ENCODE measurements around the gene PRRT2. TPM values are rescaled to one million over a fixed set of nuclear protein-coding genes. Genes with fewer than 3 reads are reported as not detected.

Gene PRRT2
- total RNA-seq, 2 experiments from 2014 or later, result 0.64 to 0.93 TPM

GRCh38 chr16:29849505-29849904 is 37.5 kb downstream of the PRRT2 start:
- Mint-ChIP-seq H3K4me1 (peaks cover 7% of the 10 kb centered on the region), H3K27ac (no peak overlapping the region), H3K36me3 (ENCODE audit: low read depth) (peaks cover 14% of the 10 kb centered on the region), H3K9me3 (ENCODE audit: low read depth) (no peaks in the 10 kb centered on the region), H3K4me3 (no peak overlapping the region), H3K27me3 (no peaks in the 10 kb centered on the region)
- ChIA-PET POLR2A (no interaction called here), CTCF (interaction anchor here (0.6 to 4.3 kb wide), 16 partner anchors 14 to 183 kb away, joined by 3 to 53 read pairs (median 6); partner anchors contain the start of genes CDIPT, MAZ, MVP and PAGR1)
- no peak for ATAC-seq
- no peak for DNase-seq
- intact Hi-C loops (cut with DNase I, micrococcal nuclease), result loop anchor here (2.0 to 5.0 kb wide), 4 partner anchors 48 to 157 kb away; partner anchors contain the start of gene SEZ6L2 (in 1 of the 2)

GRCh38 chr16:29850998-29851397 is 39.0 kb downstream of the PRRT2 start:
- no peak for ATAC-seq
- CTCF ChIA-PET, result interaction anchor here (0.6 to 0.8 kb wide), 4 partner anchors 23 to 50 kb away, joined by 3 to 5 read pairs (median 3); partner anchors contain the start of gene PAGR1
- no peak overlapping the region for H3K4me3 Mint-ChIP-seq

DNA sequence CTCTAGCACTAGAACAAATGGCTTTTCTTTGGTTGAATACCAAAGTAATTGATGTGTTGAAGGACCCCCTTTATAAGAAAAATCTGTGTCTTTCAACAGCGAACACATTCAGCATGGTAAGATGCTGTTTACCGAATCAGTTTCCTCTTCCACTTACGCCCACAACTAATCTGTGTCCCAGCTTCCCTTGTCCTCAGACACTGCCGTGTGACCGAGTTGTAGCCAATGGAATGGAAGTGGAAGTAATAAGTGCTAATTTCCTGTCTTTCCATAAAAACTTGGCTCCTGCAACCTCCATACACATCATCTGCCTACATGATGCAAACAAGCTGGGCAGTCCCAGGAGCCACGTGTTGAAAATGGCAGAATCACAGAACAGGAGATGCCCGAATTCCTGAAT is 40.7 kb downstream of the PRRT2 start:
- intact Hi-C loops (cut with DNase I, micrococcal nuclease), result no loop called here
- Mint-ChIP-seq H3K4me3 (no peak overlapping the region), H3K27me3 (no peaks in the 10 kb centered on the region), H3K36me3 (ENCODE audit: low read depth) (peaks cover 1% of the 10 kb centered on the region), H3K9me3 (ENCODE audit: low read depth) (no peaks in the 10 kb centered on the region), H3K27ac (no peak overlapping the region), H3K4me1 (peaks cover 4% of the 10 kb centered on the region)
- ChIA-PET CTCF (interaction anchor here (0.6 to 1.3 kb wide), 3 partner anchors 9 to 153 kb away, joined by 3 to 4 read pairs (median 3); no protein-coding TSS in a partner anchor), POLR2A (no interaction called here)
- ATAC-seq, result no peak
- DNase-seq, result no peak

More at GRCh38 chr16:29850998-29851397, 39.0 kb downstream of the PRRT2 start:
- Mint-ChIP-seq H3K36me3 (ENCODE audit: low read depth) (peaks cover 6% of the 10 kb centered on the region), H3K4me1 (peaks cover 7% of the 10 kb centered on the region), H3K9me3 (ENCODE audit: low read depth) (no peaks in the 10 kb centered on the region), H3K27me3 (no peaks in the 10 kb centered on the region), H3K27ac (no peak overlapping the region)
- intact Hi-C loops (cut with DNase I, micrococcal nuclease), result no loop called here
- DNase-seq, result no peak
- POLR2A ChIA-PET, result interaction anchor here (0.6 to 0.7 kb wide), 3 partner anchors 9 to 164 kb away, joined by 4 to 6 read pairs (median 5); no protein-coding TSS in a partner anchor

GRCh38 chr16:29854520-29855100 is 42.6 kb downstream of the PRRT2 start:
- intact Hi-C loops (cut with DNase I, micrococcal nuclease), result no loop called here
- H3K27me3 Mint-ChIP-seq, result no peaks in the 10 kb centered on the region
- peaks cover 2% of the 10 kb centered on the region for H3K4me1 Mint-ChIP-seq
- H3K36me3 Mint-ChIP-seq (ENCODE audit: low read depth), result peaks cover 6% of the 10 kb centered on the region
- POLR2A ChIA-PET, result no interaction called here
- DNase-seq (peak; percentile 27), ATAC-seq (peak; percentile 64)
- H3K4me3 Mint-ChIP-seq, result no peak overlapping the region
- CTCF ChIA-PET, result interaction anchor here (0.6 to 1.4 kb wide), 4 partner anchors 9 to 39 kb away, joined by 3 to 4 read pairs (median 3); no protein-coding TSS in a partner anchor
- no peaks in the 10 kb centered on the region for H3K9me3 Mint-ChIP-seq (ENCODE audit: low read depth)
- no peak overlapping the region for H3K27ac Mint-ChIP-seq

DNA sequence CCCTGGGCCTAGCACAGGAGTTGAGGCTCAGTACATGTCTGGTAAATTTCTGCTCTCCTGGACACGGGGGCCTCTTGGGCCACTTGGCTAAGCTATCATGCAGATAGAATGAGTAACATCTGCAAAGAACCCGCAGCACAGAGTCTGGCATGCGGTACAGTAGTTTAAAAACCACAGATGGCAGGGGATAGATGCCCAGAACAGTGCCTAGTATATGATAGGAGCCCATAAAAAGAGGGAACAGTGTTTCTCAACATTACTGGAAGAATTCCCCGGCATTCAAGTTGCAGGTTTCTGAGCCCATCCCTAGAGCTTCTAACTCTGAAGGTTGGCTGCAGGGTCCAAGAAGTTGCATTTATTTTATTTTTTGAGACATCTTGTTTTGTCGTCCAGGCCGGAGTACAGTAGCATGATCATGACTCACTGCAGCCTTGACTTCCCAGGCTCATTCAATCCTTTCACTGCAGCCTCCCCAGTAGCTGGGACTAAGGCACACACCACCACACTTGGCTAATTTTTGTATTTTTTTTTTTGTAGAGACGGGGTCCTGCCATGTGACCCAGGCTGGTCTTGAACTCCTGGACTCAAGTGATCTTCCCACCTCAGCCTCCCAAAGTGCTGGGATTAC is 45.3 kb downstream of the PRRT2 start:
- DNase-seq (no peak), ATAC-seq (no peak)
- intact Hi-C loops (cut with DNase I, micrococcal nuclease), result no loop called here
- Mint-ChIP-seq H3K9me3 (ENCODE audit: low read depth) (no peaks in the 10 kb centered on the region), H3K4me1 (peaks cover 18% of the 10 kb centered on the region), H3K36me3 (ENCODE audit: low read depth) (peaks cover 14% of the 10 kb centered on the region), H3K27me3 (no peaks in the 10 kb centered on the region), H3K4me3 (no peak overlapping the region), H3K27ac (no peak overlapping the region)
- POLR2A ChIA-PET, result interaction anchor here (0.6 kb wide), 1 partner anchor 35 kb away, joined by 6 read pairs; no protein-coding TSS in a partner anchor
- CTCF ChIA-PET, result interaction anchor here (3.5 kb wide), 1 partner anchor 9 kb away, joined by 15 read pairs; no protein-coding TSS in a partner anchor

GRCh38 chr16:29858149-29858849 is 46.3 kb downstream of the PRRT2 start:
- POLR2A ChIA-PET, result no interaction called here
- Mint-ChIP-seq H3K27me3 (no peaks in the 10 kb centered on the region), H3K27ac (no peak overlapping the region), H3K4me3 (no peak overlapping the region), H3K9me3 (ENCODE audit: low read depth) (no peaks in the 10 kb centered on the region), H3K4me1 (peaks cover 18% of the 10 kb centered on the region), H3K36me3 (ENCODE audit: low read depth) (peaks cover 16% of the 10 kb centered on the region)
- DNase-seq, result no peak
- intact Hi-C loops (cut with DNase I, micrococcal nuclease), result no loop called here
- no peak for ATAC-seq
- CTCF ChIA-PET, result interaction anchor here (0.7 to 3.5 kb wide), 3 partner anchors 10 to 16 kb away, joined by 3 to 15 read pairs (median 4); no protein-coding TSS in a partner anchor

GRCh38 chr16:29858974-29859373 is 47.0 kb downstream of the PRRT2 start:
- no peaks in the 10 kb centered on the region for H3K27me3 Mint-ChIP-seq
- H3K4me1 Mint-ChIP-seq, result peaks cover 18% of the 10 kb centered on the region
- ChIA-PET CTCF (interaction anchor here (0.7 to 3.5 kb wide), 2 partner anchors 11 to 205 kb away, joined by 3 to 15 read pairs; no protein-coding TSS in a partner anchor), POLR2A (no interaction called here)
- no peak overlapping the region for H3K4me3 Mint-ChIP-seq
- peaks cover 16% of the 10 kb centered on the region for H3K36me3 Mint-ChIP-seq (ENCODE audit: low read depth)
- intact Hi-C loops (cut with DNase I, micrococcal nuclease), result no loop called here
- DNase-seq (no peak), ATAC-seq (no peak)
- H3K9me3 Mint-ChIP-seq (ENCODE audit: low read depth), result no peaks in the 10 kb centered on the region
- no peak overlapping the region for H3K27ac Mint-ChIP-seq

GRCh38 chr16:29860218-29860617 is 48.2 kb downstream of the PRRT2 start:
- Mint-ChIP-seq H3K27ac (no peak overlapping the region), H3K9me3 (ENCODE audit: low read depth) (no peaks in the 10 kb centered on the region), H3K4me3 (no peak overlapping the region), H3K4me1 (peaks cover 18% of the 10 kb centered on the region), H3K27me3 (no peaks in the 10 kb centered on the region), H3K36me3 (ENCODE audit: low read depth) (peaks cover 16% of the 10 kb centered on the region)
- ChIA-PET CTCF (interaction anchor here (0.8 kb wide), 1 partner anchor 182 kb away, joined by 4 read pairs; no protein-coding TSS in a partner anchor), POLR2A (interaction anchor here (0.6 kb wide), 1 partner anchor 10 kb away, joined by 5 read pairs; no protein-coding TSS in a partner anchor)
- DNase-seq (no peak), ATAC-seq (no peak)
- intact Hi-C loops (cut with DNase I, micrococcal nuclease), result loop anchor here in 1 of 2 experiments (10.0 kb wide), 1 partner anchor 165 kb away; the partner anchor contains the start of gene C16orf92

- Mint-ChIP-seq H3K27ac (peak overlapping the region; percentile 93), H3K9me3 (ENCODE audit: low read depth) (no peaks in the 10 kb centered on the region), H3K4me3 (peak overlapping the region; percentile 90), H3K36me3 (ENCODE audit: low read depth) (peaks cover 16% of the 10 kb centered on the region), H3K4me1 (peaks cover 18% of the 10 kb centered on the region), H3K27me3 (no peaks in the 10 kb centered on the region)
- intact Hi-C loops (cut with DNase I, micrococcal nuclease), result loop anchor here (2.0 to 10.0 kb wide), 3 partner anchors 46 to 162 kb away; partner anchors contain the start of genes C16orf92 (in 1 of the 2) and PAGR1 (in 1 of the 2)
- DNase-seq (no peak), ATAC-seq (peak; percentile 1)
- POLR2A ChIA-PET, result interaction anchor here (0.5 to 1.5 kb wide), 3 partner anchors 15 to 66 kb away, joined by 3 to 4 read pairs (median 3); no protein-coding TSS in a partner anchor
- CTCF ChIA-PET, result interaction anchor here (2.2 to 2.6 kb wide), 2 partner anchors 14 to 55 kb away, joined by 8 to 9 read pairs; no protein-coding TSS in a partner anchor
Measured at GRCh38 chr16:29862383-29862883, 50.4 kb downstream of the PRRT2 start.

DNA sequence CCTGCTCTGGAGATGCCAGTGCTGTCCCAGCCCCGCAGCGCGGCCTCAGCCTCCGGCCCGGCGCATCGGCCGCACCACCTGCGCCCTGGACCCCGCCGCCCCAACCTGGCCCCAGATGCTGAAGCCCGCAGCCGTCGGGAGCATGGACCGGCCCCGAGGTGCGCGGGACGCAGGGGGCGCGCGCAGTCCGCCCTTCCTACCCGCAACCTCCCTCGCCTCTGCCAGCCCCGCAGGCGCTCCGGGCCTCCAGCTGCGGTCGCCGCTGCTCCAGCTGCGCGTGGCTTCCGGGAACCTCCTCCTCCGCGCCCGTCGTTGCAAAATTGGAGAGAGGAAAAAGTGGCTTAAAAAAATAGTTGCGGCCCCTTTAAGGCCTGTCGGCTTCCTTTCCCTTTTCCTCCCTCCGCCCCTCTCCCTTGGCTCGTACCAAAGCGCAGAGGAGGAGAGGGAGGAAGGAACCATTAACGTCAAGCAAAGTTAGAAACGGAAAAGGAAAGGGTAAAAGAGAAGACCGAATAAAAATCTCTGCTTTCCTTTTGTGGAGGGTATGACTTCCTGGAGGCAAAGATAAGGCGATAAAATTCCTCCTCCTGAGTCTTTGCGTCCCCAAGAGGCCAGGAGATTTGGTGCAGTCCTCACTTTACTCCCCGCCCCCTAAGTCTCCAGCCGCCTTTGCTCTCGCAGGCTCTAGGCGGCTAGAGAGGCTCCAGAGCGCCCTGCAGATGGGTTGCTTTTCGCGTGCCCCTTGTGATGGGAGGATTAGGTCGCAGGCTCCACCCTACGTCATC is 51.1 kb downstream of the PRRT2 start, which contains the start of gene CDIPT:
Gene CDIPT (minus strand): TSS at position 343 of the 785 bp plus-strand sequence. CDS start 369 bp downstream, outside the sequence.
- peak within 1 kb of the TSS; percentile 90 for H3K4me3 Mint-ChIP-seq

More for the DNA sequence above, 51.1 kb downstream of the PRRT2 start, which contains the start of gene CDIPT:
- DNase-seq (peak; percentile 96), ATAC-seq (peak; percentile 99)
- Mint-ChIP-seq H3K4me1 (peaks cover 18% of the 10 kb centered on the region), H3K9me3 (ENCODE audit: low read depth) (no peaks in the 10 kb centered on the region), H3K27ac (peak within 1 kb of the TSS; percentile 98), H3K27me3 (no peaks in the 10 kb centered on the region), H3K36me3 (ENCODE audit: low read depth) (peaks cover 16% of the 10 kb centered on the region)
- ChIA-PET CTCF (interaction anchor here (0.6 to 2.6 kb wide), 10 partner anchors 9 to 941 kb away, joined by 3 to 12 read pairs (median 4); partner anchors contain the start of genes KCTD13 and TMEM219), POLR2A (interaction anchor here (0.5 to 1.5 kb wide), 3 partner anchors 14 to 66 kb away, joined by 3 to 4 read pairs (median 3); no protein-coding TSS in a partner anchor)
- intact Hi-C loops (cut with DNase I, micrococcal nuclease), result loop anchor here (1.0 to 10.0 kb wide), 19 partner anchors 14 to 913 kb away; partner anchors contain the start of genes INO80E (in 2 of the 2), KCTD13 (in 2 of the 2), PAGR1 (in 2 of the 2) and ALDOA (in 1 of the 2)
